Fibroblast of lung (primary cell): ENCODE measurements around the gene FEZ2.

ENCODE experiments used
- EZH2 ChIP-seq: IDR thresholded peaks from 2 replicates; pipeline ENCODE4 v1.5.1; 2012; ENCODE audit warnings: low read length, control low read depth, mild to moderate bottlenecking; ENCODE audit errors: missing control alignments
- TF ChIP-seq, protein P1 (sequence below), 2 donors: IDR thresholded peaks in 1 of 2; conservative IDR thresholded peaks in 1 of 2; 1 replicate in 1 of 2; 2 replicates in 1 of 2; pipeline ENCODE4 v1.5.1; 2011 to 2012; ENCODE audit warnings: low read length in 2 of 2, control low read depth in 1 of 2, inconsistent platforms in 1 of 2, low read depth in 1 of 2, mild to moderate bottlenecking in 1 of 2

DNA sequence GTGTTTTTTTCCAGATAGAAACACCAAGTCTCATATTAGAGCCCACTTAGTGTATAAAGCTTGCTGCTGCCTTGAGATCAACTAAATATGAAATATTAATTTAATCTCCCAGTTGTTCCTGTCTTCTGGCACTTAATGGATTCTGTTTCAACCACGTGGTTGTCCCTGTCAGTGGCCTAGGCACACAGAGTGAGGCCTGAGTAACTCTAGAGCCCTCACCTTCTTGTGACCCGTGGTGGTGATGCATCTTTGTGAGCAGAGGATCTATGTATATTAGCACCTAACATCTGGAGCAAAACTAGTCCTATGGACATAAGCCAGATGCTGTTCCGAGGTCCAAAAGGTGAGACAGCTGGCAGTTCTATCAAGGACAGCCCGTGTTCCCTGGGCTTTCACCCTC is 74.8 kb downstream of the FEZ2 start:
- no peak for TF ChIP-seq EZH2
- TF ChIP-seq, protein P1, sequence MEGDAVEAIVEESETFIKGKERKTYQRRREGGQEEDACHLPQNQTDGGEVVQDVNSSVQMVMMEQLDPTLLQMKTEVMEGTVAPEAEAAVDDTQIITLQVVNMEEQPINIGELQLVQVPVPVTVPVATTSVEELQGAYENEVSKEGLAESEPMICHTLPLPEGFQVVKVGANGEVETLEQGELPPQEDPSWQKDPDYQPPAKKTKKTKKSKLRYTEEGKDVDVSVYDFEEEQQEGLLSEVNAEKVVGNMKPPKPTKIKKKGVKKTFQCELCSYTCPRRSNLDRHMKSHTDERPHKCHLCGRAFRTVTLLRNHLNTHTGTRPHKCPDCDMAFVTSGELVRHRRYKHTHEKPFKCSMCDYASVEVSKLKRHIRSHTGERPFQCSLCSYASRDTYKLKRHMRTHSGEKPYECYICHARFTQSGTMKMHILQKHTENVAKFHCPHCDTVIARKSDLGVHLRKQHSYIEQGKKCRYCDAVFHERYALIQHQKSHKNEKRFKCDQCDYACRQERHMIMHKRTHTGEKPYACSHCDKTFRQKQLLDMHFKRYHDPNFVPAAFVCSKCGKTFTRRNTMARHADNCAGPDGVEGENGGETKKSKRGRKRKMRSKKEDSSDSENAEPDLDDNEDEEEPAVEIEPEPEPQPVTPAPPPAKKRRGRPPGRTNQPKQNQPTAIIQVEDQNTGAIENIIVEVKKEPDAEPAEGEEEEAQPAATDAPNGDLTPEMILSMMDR (conservative IDR thresholded peaks at IDR 0.05 in 1 of 2, IDR thresholded peaks at IDR 0.05 in 1 of 2; ENCODE audit: low read depth in 1 of 2, low read length in 2 of 2): no peak
